ENCODE data around the gene DNMBP. TPM values are rescaled to one million over a fixed set of nuclear protein-coding genes. Genes with fewer than 3 reads are reported as not detected.

DNMBP gene
- total and polyA plus RNA-seq, 2 of the 4 experiments (the other 2 are of a cell fraction), result 10.9 to 13.6 TPM

DNA sequence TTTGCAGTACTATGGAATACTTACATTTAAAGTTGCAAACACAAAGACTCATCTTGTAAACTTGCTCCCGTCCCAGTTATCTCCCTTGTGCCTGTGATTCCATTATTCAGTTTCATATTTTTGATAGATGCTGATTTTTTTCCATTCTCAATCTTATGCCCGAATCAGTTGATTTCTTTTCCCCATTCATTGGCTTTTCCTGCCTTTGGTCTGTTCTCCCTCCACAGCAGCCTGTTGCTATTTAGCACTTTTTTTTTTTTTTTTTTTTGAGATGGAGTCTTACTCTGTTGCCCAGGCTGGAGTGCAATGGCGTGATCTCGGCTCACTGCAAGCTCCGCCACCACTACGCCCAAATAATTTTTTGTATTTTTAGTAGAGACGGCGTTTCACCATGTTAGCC, 149.3 kb downstream of the DNMBP start:
- H2BK20ac ChIP-seq (ENCODE audit: low read depth, low read length), result no peak overlapping the region
- H3K4ac ChIP-seq (ENCODE audit: low read depth, low read length), result no peak overlapping the region
- H4K20me1 ChIP-seq (ENCODE audit: insufficient read depth, low read length), result no peaks in the 10 kb centered on the region
- H4K91ac ChIP-seq (ENCODE audit: insufficient read depth, low read depth, low read length), result no peak overlapping the region
- in situ Hi-C loops (cut with MboI; ENCODE audit: low sequenced_read_pairs), result no loop called here
- no peak overlapping the region for H4K8ac ChIP-seq (ENCODE audit: low read depth in 2 of 2, low read length in 2 of 2)
- no peak overlapping the region for H3K9ac ChIP-seq (ENCODE audit: low read depth, low read length)
- H3K9me3 ChIP-seq (ENCODE audit: control insufficient read depth, insufficient read depth, low read length), result no peaks in the 10 kb centered on the region
- H2BK120ac ChIP-seq (ENCODE audit: low read depth, low read length), result no peak overlapping the region
- dilution Hi-C loops (cut with HindIII; ENCODE audit: low sequenced_read_pairs, unreplicated experiment), result no loop called here
- no peak for DNase-seq
- POLR2A ChIA-PET (ENCODE audit: unreplicated experiment), result no interaction called here
- H3K18ac ChIP-seq (ENCODE audit: low read depth, low read length), result no peak overlapping the region
- H3K9me1 ChIP-seq (ENCODE audit: insufficient read depth, low read length), result no peaks in the 10 kb centered on the region
- intact Hi-C loops (cut with micrococcal nuclease), result no loop called here
- H2AK5ac ChIP-seq (ENCODE audit: low read depth, low read length), result no peak overlapping the region
- BruUV-seq (replicated peaks), result no TSS peak
- H3K4me1 ChIP-seq (ENCODE audit: control insufficient read depth, insufficient read depth, low read length), result no peaks in the 10 kb centered on the region; the same call in 1 of the 2 replicates
- no peak overlapping the region for H3K4me2 ChIP-seq (ENCODE audit: low read depth, low read length)
- no peak overlapping the region for H2BK5ac ChIP-seq (ENCODE audit: low read depth, low read length, poor library complexity, severe bottlenecking)
- ATAC-seq (ENCODE audit: low read depth), result no peak
- H4K5ac ChIP-seq (ENCODE audit: low read depth, low read length), result no peak overlapping the region
- no peak overlapping the region for H3K4me3 ChIP-seq (ENCODE audit: insufficient read depth, low read depth, low read length)
- no peak overlapping the region for H3K56ac ChIP-seq (ENCODE audit: extremely low read depth, insufficient read depth, low read length)
- 94% methylated on average over 6 of the region's 8 CpGs; no CpG with 5 or more reads in 1 of the 2 experiments for WGBS, 2 experiments (ENCODE audit: extremely low coverage in 2 of 2, insufficient read length in 1 of 2)
- H3K27me3 ChIP-seq (ENCODE audit: control insufficient read depth, insufficient read depth, low read length), result peaks cover 2% of the 10 kb centered on the region
- H2BK15ac ChIP-seq (ENCODE audit: low read depth, low read length), result no peak overlapping the region
- H3K36me3 ChIP-seq (ENCODE audit: control insufficient read depth, insufficient read depth, low read length), result no peaks in the 10 kb centered on the region
- H3K23ac ChIP-seq (ENCODE audit: low read depth, low read length), result no peak overlapping the region
- H2AFZ ChIP-seq (replicated peaks; ENCODE audit: low read length, poor library complexity), result no peak overlapping the region
- H3K79me1 ChIP-seq (ENCODE audit: low read depth in 1 of 2, low read length in 2 of 2), result no peaks in the 10 kb centered on the region
- CTCF ChIA-PET, result interaction anchor here (1.9 kb wide), 1 partner anchor 186 kb away, joined by 4 read pairs; no protein-coding TSS in a partner anchor
- no peak overlapping the region for H2AK9ac ChIP-seq (replicated peaks; ENCODE audit: low read depth, low read length, poor library complexity)
- no peak for TF ChIP-seq MAFK (IDR thresholded peaks at IDR 0.05; ENCODE audit: low read depth, low read length)
- TF ChIP-seq SMC3 (IDR thresholded peaks at IDR 0.05; ENCODE audit: low read depth, low read length), result no peak
- TF ChIP-seq CHD1 (IDR thresholded peaks at IDR 0.05; ENCODE audit: low read depth, low read length), result no peak
- TF ChIP-seq, protein P1, sequence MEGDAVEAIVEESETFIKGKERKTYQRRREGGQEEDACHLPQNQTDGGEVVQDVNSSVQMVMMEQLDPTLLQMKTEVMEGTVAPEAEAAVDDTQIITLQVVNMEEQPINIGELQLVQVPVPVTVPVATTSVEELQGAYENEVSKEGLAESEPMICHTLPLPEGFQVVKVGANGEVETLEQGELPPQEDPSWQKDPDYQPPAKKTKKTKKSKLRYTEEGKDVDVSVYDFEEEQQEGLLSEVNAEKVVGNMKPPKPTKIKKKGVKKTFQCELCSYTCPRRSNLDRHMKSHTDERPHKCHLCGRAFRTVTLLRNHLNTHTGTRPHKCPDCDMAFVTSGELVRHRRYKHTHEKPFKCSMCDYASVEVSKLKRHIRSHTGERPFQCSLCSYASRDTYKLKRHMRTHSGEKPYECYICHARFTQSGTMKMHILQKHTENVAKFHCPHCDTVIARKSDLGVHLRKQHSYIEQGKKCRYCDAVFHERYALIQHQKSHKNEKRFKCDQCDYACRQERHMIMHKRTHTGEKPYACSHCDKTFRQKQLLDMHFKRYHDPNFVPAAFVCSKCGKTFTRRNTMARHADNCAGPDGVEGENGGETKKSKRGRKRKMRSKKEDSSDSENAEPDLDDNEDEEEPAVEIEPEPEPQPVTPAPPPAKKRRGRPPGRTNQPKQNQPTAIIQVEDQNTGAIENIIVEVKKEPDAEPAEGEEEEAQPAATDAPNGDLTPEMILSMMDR (conservative IDR thresholded peaks at IDR 0.05; ENCODE audit: low read depth, low read length), result no peak
- TF ChIP-seq, protein P2, sequence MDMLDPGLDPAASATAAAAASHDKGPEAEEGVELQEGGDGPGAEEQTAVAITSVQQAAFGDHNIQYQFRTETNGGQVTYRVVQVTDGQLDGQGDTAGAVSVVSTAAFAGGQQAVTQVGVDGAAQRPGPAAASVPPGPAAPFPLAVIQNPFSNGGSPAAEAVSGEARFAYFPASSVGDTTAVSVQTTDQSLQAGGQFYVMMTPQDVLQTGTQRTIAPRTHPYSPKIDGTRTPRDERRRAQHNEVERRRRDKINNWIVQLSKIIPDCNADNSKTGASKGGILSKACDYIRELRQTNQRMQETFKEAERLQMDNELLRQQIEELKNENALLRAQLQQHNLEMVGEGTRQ (IDR thresholded peaks at IDR 0.05; ENCODE audit: low read depth, low read length), result no peak
- H3K14ac ChIP-seq (replicated peaks; ENCODE audit: low read depth, low read length), result no peak overlapping the region
- no peak overlapping the region for H3K27ac ChIP-seq (ENCODE audit: insufficient read depth, low read length)
